HepG2 (cell line): Measurements from ENCODE around the gene FAIM2. TPM values are rescaled to one million over a fixed set of nuclear protein-coding genes. Genes with fewer than 3 reads are reported as not detected.

Source experiments
- AGO1 ChIP-seq: fragments of 200-400 bp; formaldehyde crosslinking; IDR thresholded peaks from 2 replicates; pipeline ENCODE4 v1.6.1; 2017; ENCODE audit warnings: mild to moderate bottlenecking, low read depth, low read length, moderate library complexity; ENCODE audit not compliant: poor library complexity, severe bottlenecking
- AHR ChIP-seq: IDR thresholded peaks from 2 replicates; pipeline ENCODE4 v1.6.1; 2018; ENCODE audit warnings: missing genetic modification reagents, missing compliant biosample characterization
- BORCS8-MEF2B ChIP-seq: sonication (generic); formaldehyde crosslinking; IDR thresholded peaks from 2 replicates; pipeline ENCODE4 v1.8.0; 2022; ENCODE audit warnings: mild to moderate bottlenecking, missing genetic modification reagents
- CEBPB ChIP-seq: IDR thresholded peaks from 2 replicates; pipeline ENCODE4 v1.6.1; 2011; ENCODE audit warnings: low read depth, low read length, improper control_type of control experiment, borderline replicate concordance
- CTCF ChIP-seq: sonication (generic); formaldehyde crosslinking; IDR thresholded peaks from 2 replicates; pipeline ENCODE4 v1.5.0; 2020; ENCODE audit warnings: mild to moderate bottlenecking, missing genetic modification reagents, moderate library complexity
- FOXK1 ChIP-seq: sonication (generic); formaldehyde crosslinking; IDR thresholded peaks from 2 replicates; pipeline ENCODE4 v1.4.0; 2020; ENCODE audit warnings: low read depth, missing genetic modification reagents, borderline replicate concordance
- FOXM1 ChIP-seq: sonication (generic); formaldehyde crosslinking; IDR thresholded peaks from 2 replicates; pipeline ENCODE4 v1.5.0; 2020; ENCODE audit warnings: missing genetic modification reagents
- KAT8 ChIP-seq: IDR thresholded peaks from 2 replicates; pipeline ENCODE4 v1.6.1; 2016; ENCODE audit warnings: missing genetic modification reagents, missing compliant biosample characterization
- MXD4 ChIP-seq: IDR thresholded peaks from 2 replicates; pipeline ENCODE4 v1.6.1; 2016; ENCODE audit warnings: mild to moderate bottlenecking, missing biosample characterization, missing genetic modification reagents
- PITX1 ChIP-seq: sonication (generic); formaldehyde crosslinking; IDR thresholded peaks from 2 replicates; pipeline ENCODE4 v1.5.1; 2020; ENCODE audit warnings: mild to moderate bottlenecking, missing genetic modification reagents
- POGZ ChIP-seq: sonication (generic); formaldehyde crosslinking; IDR thresholded peaks from 2 replicates; pipeline ENCODE4 v1.4.0; 2020; ENCODE audit warnings: mild to moderate bottlenecking, missing genetic modification reagents
- POLR2G ChIP-seq: fragments of 200-400 bp; formaldehyde crosslinking; IDR thresholded peaks from 2 replicates; pipeline ENCODE4 v1.6.1; 2018; ENCODE audit warnings: mild to moderate bottlenecking, low read depth, low read length, moderate library complexity
- SOX6 ChIP-seq, 2 experiments: fragments of 450-650 bp in 1 of 2; sonication (generic) in 1 of 2; formaldehyde crosslinking in 1 of 2; IDR thresholded peaks; 2 replicates each; pipeline versions ENCODE4 v1.4.0 to v1.6.1; 2017 to 2020; ENCODE audit warnings: antibody characterized with exemption in 1 of 2, mild to moderate bottlenecking in 1 of 2, missing genetic modification reagents in 1 of 2
- TAF1 ChIP-seq: sonication (generic); formaldehyde crosslinking; IDR thresholded peaks from 2 replicates; pipeline ENCODE4 v1.4.0; 2020; ENCODE audit warnings: missing genetic modification reagents
- ZBTB4 ChIP-seq: sonication (generic); formaldehyde crosslinking; IDR thresholded peaks from 2 replicates; pipeline ENCODE4 v1.4.0; 2020; ENCODE audit warnings: missing genetic modification reagents, mild to moderate bottlenecking, borderline replicate concordance
- ZEB1 ChIP-seq: IDR thresholded peaks from 2 replicates; pipeline ENCODE4 v1.6.1; 2012; ENCODE audit warnings: mild to moderate bottlenecking, low read depth, inconsistent platforms; ENCODE audit not compliant: insufficient replicate concordance
- ZFP90 ChIP-seq: sonication (generic); formaldehyde crosslinking; IDR thresholded peaks from 2 replicates; pipeline ENCODE4 v1.8.0; 2022; ENCODE audit warnings: missing genetic modification reagents, mild to moderate bottlenecking, inconsistent platforms, borderline replicate concordance
- ZNF251 ChIP-seq: sonication (generic); formaldehyde crosslinking; IDR thresholded peaks from 2 replicates; pipeline ENCODE4 v1.9.0; 2021; ENCODE audit warnings: mild to moderate bottlenecking, missing genetic modification reagents
- ZNF3 ChIP-seq: IDR thresholded peaks from 2 replicates; pipeline ENCODE4 v1.7.0; 2017; ENCODE audit warnings: inconsistent platforms
- ZXDC ChIP-seq: sonication (generic); formaldehyde crosslinking; IDR thresholded peaks from 2 replicates; pipeline ENCODE4 v1.5.0; 2020; ENCODE audit warnings: mild to moderate bottlenecking, missing genetic modification reagents
- polyA plus RNA-seq, 8 experiments: library from polyadenylated mRNA; depleted of rRNA in 3 of 8; stranded (reverse) in 7 of 8; unstranded in 1 of 8; fragments of >200 nt; fragmentation: Illumina TruSeq in 4 of 8; extraction: Trizol in 4 of 8; gene quantifications; 2 replicates each; pipeline versions ENCODE4 v1.2.1 to v1.2.3, GENCODE V29; 2011 to 2016; ENCODE audit warnings: low read depth in 4 of 8, missing spikeins in 1 of 8, mixed read lengths in 1 of 8; ENCODE audit not compliant: insufficient read depth in 1 of 8
- total RNA-seq, 5 experiments: library from RNA; depleted of rRNA; stranded (reverse); fragments of >200 nt; fragmentation: Illumina TruSeq; extraction: Trizol; gene quantifications; 2 replicates each; pipeline ENCODE4 v1.2.3, GENCODE V29; 2016; ENCODE audit warnings: low read depth in 1 of 5
- TF ChIP-seq, protein P1 (sequence below): sonication (generic); formaldehyde crosslinking; IDR thresholded peaks from 2 replicates; pipeline ENCODE4 v1.5.1; 2020; ENCODE audit warnings: mild to moderate bottlenecking, missing genetic modification reagents, borderline replicate concordance

The FAIM2 gene
- total and polyA plus RNA-seq, 2 of the 13 experiments (the other 11 are each of a cell fraction or from before 2014, with no cell fraction given): not detected

GRCh38 chr12:49866859-49867569, 36.7 kb downstream of the FAIM2 start (continued):
- TF ChIP-seq, protein P1, sequence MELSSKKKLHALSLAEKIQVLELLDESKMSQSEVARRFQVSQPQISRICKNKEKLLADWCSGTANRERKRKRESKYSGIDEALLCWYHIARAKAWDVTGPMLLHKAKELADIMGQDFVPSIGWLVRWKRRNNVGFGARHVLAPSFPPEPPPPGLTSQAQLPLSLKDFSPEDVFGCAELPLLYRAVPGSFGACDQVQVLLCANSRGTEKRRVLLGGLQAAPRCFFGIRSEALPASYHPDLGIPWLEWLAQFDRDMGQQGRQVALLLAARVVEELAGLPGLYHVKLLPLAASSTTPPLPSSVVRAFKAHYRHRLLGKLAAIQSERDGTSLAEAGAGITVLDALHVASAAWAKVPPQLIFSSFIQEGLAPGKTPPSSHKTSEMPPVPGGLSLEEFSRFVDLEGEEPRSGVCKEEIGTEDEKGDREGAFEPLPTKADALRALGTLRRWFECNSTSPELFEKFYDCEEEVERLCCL (CRISPR knock-in tag): no peak
- TF ChIP-seq MXD4 (CRISPR knock-in tag) (no peak), POLR2G (no peak), SOX6 (IDR thresholded peaks at IDR 0.05) (no peak), SOX6 (CRISPR knock-in tag; IDR thresholded peaks at IDR 0.05) (0 out of 2 replicates have a peak, but pooled peaks have one; percentile 11), KAT8 (CRISPR knock-in tag) (no peak), POGZ (0 out of 2 replicates have a peak, but pooled peaks have one; percentile 23), FOXK1 (CRISPR knock-in tag) (no peak), BORCS8-MEF2B (CRISPR knock-in tag) (peak; percentile 15; the same call in 1 of the 2 replicates), TAF1 (CRISPR knock-in tag) (no peak), CTCF (CRISPR knock-in tag) (peak; percentile 95), ZBTB4 (CRISPR knock-in tag) (no peak), ZNF3 (CRISPR knock-in tag) (no peak), ZNF251 (CRISPR knock-in tag) (no peak), CEBPB (no peak), AGO1 (no peak), PITX1 (CRISPR knock-in tag) (peak; percentile 27; the same call in 1 of the 2 replicates), AHR (CRISPR knock-in tag) (0 out of 2 replicates have a peak, but pooled peaks have one; percentile 37), ZFP90 (CRISPR knock-in tag) (no peak), ZEB1 (no peak), ZXDC (CRISPR knock-in tag) (no peak), FOXM1 (CRISPR knock-in tag) (no peak)
